AG04450 (cell line): ENCODE measurements around the gene CDK11B. TPM values are rescaled to one million over a fixed set of nuclear protein-coding genes. Genes with fewer than 3 reads are reported as not detected.

Experiments used
- CTCF ChIA-PET: fragments of 300-600, 350-600 bp; formaldehyde crosslinking; extraction: SDS; loops from one replicate; lab custom pipeline; 2022; ENCODE audit warnings: antibody characterized with exemption, inconsistent platforms; lab: Charles Lee
- POLR2A ChIA-PET: fragments of 350-600 bp; formaldehyde crosslinking; extraction: SDS; loops from one replicate; lab custom pipeline; 2021; ENCODE audit warnings: antibody characterized with exemption, inconsistent platforms; lab: Yijun Ruan, JAX
- DNase-seq: peaks from one replicate; pipeline ENCODE4 v3.0.0-alpha.2; 2011; ENCODE audit warnings: low read depth, low spot score
- H3K27ac ChIP-seq: one replicate; pipeline ENCODE4 v1.5.1; 2012; ENCODE audit warnings: low read depth, low read length, control low read depth
- H3K27me3 ChIP-seq: one replicate; pipeline ENCODE4 v1.6.0; 2012; ENCODE audit warnings: low read length; ENCODE audit not compliant: control insufficient read depth, insufficient read depth
- H3K4me3 ChIP-seq: 2 replicates; pipeline ENCODE4 v1.5.1; 2011; ENCODE audit warnings: mild to moderate bottlenecking, low read depth, low read length, control low read depth
- H3K9me3 ChIP-seq: 2 replicates; pipeline ENCODE4 v1.5.1; 2012; ENCODE audit warnings: low read length; ENCODE audit not compliant: control insufficient read depth, insufficient read depth
- polyA plus RNA-seq: library from polyadenylated mRNA; depleted of rRNA; stranded (reverse); fragments of >200 nt; gene quantifications from 2 replicates; pipeline ENCODE4 v1.2.3, GENCODE V29; 2011
- TF ChIP-seq, protein P1 (sequence below): IDR thresholded peaks from 2 replicates; pipeline ENCODE4 v1.5.1; 2011; ENCODE audit warnings: low read depth, low read length, control low read depth, inconsistent platforms

Gene CDK11B
- polyA plus RNA-seq, 1 experiment = 6.7 TPM

DNA sequence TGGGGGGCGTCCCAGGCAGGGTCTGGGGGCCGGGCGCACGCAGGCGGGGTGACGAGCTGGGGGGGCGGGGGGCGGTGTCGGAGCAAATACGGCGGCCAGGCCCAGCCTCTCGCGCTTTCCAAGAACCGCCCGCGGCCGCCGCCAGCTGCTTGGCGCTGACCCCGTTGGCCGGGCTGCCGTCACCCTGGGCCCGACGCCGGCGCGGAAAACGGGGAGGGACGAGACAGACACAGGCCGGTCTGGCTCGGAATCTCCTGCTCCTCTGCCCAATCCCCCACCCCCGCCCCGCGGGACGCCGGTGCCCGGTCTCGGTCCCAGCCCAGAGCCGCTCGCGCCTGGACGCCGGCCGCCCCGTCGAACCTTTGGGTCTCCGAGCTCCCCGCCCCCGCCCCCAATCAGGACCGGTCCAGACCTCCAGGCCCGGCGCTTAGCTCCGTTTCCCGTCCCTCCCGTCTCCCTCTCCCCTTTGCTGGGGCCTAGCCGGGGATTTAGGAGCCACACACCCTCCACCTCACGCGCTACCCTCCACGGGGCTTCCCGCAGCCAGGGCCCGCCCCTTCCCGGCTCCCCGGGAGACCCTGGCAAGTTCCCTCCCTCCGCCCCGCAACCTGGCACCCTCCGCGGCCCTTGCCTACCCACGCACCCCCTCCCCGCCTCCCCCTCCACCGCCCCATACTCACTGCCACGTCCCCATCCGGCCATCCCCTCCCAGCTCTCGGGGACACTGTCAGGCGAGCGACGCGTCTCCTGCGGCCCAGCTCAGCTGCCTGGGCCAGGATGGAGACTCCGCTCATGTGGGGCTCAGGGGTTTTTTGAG, 27.6 kb downstream of the CDK11B start:
- no peak overlapping the region for H3K27ac ChIP-seq
- CTCF ChIA-PET = no interaction called here
- no peaks in the 10 kb centered on the region; the same call in 1 of the 2 replicates for H3K9me3 ChIP-seq
- TF ChIP-seq, protein P1, sequence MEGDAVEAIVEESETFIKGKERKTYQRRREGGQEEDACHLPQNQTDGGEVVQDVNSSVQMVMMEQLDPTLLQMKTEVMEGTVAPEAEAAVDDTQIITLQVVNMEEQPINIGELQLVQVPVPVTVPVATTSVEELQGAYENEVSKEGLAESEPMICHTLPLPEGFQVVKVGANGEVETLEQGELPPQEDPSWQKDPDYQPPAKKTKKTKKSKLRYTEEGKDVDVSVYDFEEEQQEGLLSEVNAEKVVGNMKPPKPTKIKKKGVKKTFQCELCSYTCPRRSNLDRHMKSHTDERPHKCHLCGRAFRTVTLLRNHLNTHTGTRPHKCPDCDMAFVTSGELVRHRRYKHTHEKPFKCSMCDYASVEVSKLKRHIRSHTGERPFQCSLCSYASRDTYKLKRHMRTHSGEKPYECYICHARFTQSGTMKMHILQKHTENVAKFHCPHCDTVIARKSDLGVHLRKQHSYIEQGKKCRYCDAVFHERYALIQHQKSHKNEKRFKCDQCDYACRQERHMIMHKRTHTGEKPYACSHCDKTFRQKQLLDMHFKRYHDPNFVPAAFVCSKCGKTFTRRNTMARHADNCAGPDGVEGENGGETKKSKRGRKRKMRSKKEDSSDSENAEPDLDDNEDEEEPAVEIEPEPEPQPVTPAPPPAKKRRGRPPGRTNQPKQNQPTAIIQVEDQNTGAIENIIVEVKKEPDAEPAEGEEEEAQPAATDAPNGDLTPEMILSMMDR = no peak
- H3K27me3 ChIP-seq = peaks cover 3% of the 10 kb centered on the region
- no peak for DNase-seq
- POLR2A ChIA-PET = interaction anchor here (0.6 to 2.7 kb wide), 3 partner anchors 16 to 215 kb away, joined by 3 to 12 read pairs (median 4); partner anchors contain the start of gene MIB2
- no peak overlapping the region for H3K4me3 ChIP-seq

DNA sequence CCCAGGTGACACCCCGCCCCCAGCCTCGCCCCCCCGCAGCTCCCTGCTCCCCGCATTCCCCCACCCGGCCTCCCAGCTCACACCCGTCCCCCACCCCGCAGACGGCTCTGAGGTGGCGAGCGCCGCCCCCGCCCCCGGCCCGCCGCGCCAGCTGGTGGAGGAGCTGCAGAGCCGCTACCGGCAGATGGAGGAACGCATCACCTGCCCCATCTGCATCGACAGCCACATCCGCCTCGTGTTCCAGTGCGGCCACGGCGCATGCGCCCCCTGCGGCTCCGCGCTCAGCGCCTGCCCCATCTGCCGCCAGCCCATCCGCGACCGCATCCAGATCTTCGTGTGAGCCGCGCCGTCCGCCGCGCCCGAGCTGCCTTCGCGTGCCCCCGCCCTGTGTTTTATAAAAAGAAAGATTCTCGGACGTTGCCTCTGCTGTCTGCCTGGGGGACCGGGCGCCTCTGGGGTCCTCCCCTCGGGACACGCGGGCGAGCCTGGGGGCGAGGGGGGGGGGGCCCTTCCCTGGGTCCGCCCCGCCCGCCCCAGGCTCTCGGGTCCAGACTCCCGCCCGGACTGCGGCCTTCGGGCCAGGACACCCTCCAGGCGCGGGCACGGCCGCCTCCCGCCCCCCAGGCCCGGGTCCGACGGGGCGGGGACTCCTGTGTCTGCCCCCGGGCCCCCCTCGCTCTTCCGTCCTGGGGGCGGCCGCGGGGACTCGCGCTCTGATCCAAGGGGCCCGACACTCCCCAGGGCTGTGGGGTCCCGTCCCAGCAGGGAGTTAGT, 28.4 kb downstream of the CDK11B start:
- DNase-seq = no peak
- no peak overlapping the region for H3K27ac ChIP-seq
- H3K4me3 ChIP-seq = no peak overlapping the region
- CTCF ChIA-PET = no interaction called here
- H3K9me3 ChIP-seq = no peaks in the 10 kb centered on the region; the same call in 1 of the 2 replicates
- H3K27me3 ChIP-seq = peaks cover 3% of the 10 kb centered on the region
- POLR2A ChIA-PET = interaction anchor here (2.7 kb wide), 1 partner anchor 15 kb away, joined by 12 read pairs; the partner anchor contains the start of gene MIB2
- TF ChIP-seq, protein P1 = no peak

DNA sequence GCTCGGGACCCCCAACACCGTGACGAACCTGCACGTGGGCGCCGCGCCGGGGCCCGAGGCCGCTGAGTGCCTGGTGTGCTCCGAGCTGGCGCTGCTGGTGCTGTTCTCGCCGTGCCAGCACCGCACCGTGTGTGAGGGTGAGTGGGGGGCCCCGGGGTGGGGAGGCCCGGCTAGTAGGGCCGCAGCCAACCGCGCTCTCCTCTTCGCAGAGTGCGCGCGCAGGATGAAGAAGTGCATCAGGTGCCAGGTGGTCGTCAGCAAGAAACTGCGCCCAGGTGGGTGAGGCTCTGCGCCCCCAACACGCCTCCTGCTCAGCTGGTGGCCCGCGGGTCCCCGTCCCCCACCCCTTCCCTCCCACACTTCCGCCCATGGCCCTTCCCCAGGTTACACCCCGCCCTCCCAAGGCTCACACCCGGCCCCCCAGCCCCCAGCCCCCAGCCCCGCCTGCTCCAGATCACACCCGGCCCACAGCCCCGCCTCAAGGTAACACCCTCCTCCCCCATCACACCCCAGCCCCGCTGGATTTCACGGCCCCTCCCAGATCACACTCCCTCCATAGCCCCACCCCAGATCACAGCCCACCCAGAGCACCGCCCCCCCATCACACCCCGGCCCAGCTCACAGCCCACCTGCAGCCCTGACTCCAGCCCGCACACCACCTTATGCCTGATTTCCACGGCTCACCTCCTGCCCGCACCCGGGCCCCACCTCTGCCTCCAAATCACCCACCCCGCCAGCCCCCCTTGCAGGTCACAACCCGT, 29.2 kb downstream of the CDK11B start:
- peaks cover 3% of the 10 kb centered on the region for H3K27me3 ChIP-seq
- DNase-seq = no peak
- no peak overlapping the region for H3K4me3 ChIP-seq
- POLR2A ChIA-PET = interaction anchor here (1.0 to 2.7 kb wide), 2 partner anchors 15 to 118 kb away, joined by 3 to 12 read pairs; partner anchors contain the start of gene MIB2
- CTCF ChIA-PET = no interaction called here
- no peaks in the 10 kb centered on the region; the same call in 1 of the 2 replicates for H3K9me3 ChIP-seq
- TF ChIP-seq, protein P1 = no peak
- H3K27ac ChIP-seq = no peak overlapping the region

DNA sequence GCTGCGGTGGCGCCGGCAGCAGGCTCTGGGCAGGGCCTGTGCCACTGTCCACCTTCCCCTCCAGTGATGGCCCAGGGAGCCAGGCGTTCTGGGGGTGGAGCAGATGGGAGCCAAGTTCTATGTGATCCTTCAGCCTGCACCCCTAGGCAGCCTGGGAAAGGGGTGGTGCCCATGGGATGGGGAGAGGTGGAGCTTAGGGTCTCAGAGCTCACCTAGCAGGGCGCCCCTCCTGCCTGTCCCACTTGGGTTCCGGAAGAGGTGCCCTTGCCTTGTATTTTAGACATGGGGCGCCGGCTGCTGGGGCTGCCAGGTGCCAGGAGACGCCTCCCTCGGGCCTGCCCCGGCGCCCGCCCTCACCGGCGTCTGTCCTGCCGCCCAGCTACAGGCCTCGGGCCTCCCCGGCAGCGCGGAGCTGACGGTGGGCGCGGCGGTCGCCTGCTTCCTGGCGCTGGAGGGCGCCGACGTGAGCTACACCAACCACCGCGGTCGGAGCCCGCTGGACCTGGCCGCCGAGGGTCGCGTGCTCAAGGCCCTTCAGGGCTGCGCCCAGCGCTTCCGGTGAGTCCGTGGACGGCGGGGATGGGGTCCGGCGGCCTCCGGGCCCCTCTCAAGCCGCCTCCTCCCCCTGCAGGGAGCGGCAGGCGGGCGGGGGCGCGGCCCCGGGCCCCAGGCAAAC, 29.9 kb downstream of the CDK11B start:
- POLR2A ChIA-PET = interaction anchor here (1.0 kb wide), 1 partner anchor 118 kb away, joined by 3 read pairs; no protein-coding TSS in a partner anchor

More for the DNA sequence above, 29.9 kb downstream of the CDK11B start:
- Histone ChIP-seq H3K9me3 (no peaks in the 10 kb centered on the region; the same call in 1 of the 2 replicates), H3K27me3 (peaks cover 3% of the 10 kb centered on the region), H3K27ac (no peak overlapping the region), H3K4me3 (no peak overlapping the region)
- CTCF ChIA-PET = no interaction called here
- TF ChIP-seq, protein P1 = no peak
- no peak for DNase-seq
